Activated CD4-positive, alpha-beta T cell treated with anti-CD3 and anti-CD28 coated beads for 36 hours (primary cell): Measurements from ENCODE around the gene SLC6A11. TPM values are rescaled to one million over a fixed set of nuclear protein-coding genes. Genes with fewer than 3 reads are reported as not detected.
A peak's percentile ranks its signal among the peaks of the same experiment; 100 is the strongest.

Experiments used
- ATAC-seq: fragments of 200-7000 bp; cut with Tn5 transposase; one replicate; pipeline ENCODE4 v1.10.0; 2021; ENCODE audit warnings: mild to moderate bottlenecking, moderate library complexity
- CTCF ChIA-PET: fragments of 350-600 bp; sonication (Branson Sonifier 250); formaldehyde crosslinking; loops from one replicate; lab custom pipeline; 2021; ENCODE audit warnings: antibody characterized with exemption; lab: Charles Lee
- POLR2A ChIA-PET: fragments of 350-600 bp; sonication (Branson Sonifier 250); formaldehyde crosslinking; loops from one replicate; lab custom pipeline; 2021; ENCODE audit warnings: antibody characterized with exemption, inconsistent platforms; lab: Charles Lee
- DNase-seq: peaks from one replicate; pipeline ENCODE4 v3.0.0-alpha.2; 2020
- H3K27ac Mint-ChIP-seq: one replicate; pipeline ENCODE4 v1.8.0; 2021; ENCODE audit warnings: mixed read lengths
- H3K27me3 Mint-ChIP-seq: one replicate; pipeline ENCODE4 v1.8.0; 2021; ENCODE audit warnings: mixed read lengths
- H3K36me3 Mint-ChIP-seq: one replicate; pipeline ENCODE4 v1.8.0; 2021; ENCODE audit warnings: low read depth, mixed read lengths
- H3K4me1 Mint-ChIP-seq: one replicate; pipeline ENCODE4 v1.8.0; 2021; ENCODE audit warnings: mixed read lengths
- H3K4me3 Mint-ChIP-seq: one replicate; pipeline ENCODE4 v1.8.0; 2021; ENCODE audit warnings: mild to moderate bottlenecking, moderate library complexity, mixed read lengths
- H3K9me3 Mint-ChIP-seq: one replicate; pipeline ENCODE4 v1.8.0; 2021; ENCODE audit warnings: low read depth, mixed read lengths
- intact Hi-C, 2 experiments: fragments of 100-400 bp; cut with DNase I in 1 of 2; cut with micrococcal nuclease in 1 of 2; formaldehyde crosslinking; loops; one replicate each; pipeline versions ENCODE4 v1.14.2 to v1.15.1; 2022 to 2024; cut with DNase I, micrococcal nuclease
- total RNA-seq, 2 experiments: library from RNA; stranded (reverse); gene quantifications; one replicate each; pipeline ENCODE4 v1.2.3, GENCODE V29; 2021

The SLC6A11 gene
- total RNA-seq, 2 experiments from 2014 or later = not detected

GRCh38 chr3:10956986-10957385 is 141.0 kb downstream of the SLC6A11 start:
- ChIA-PET POLR2A (no interaction called here), CTCF (interaction anchor here (0.7 kb wide), 1 partner anchor 53 kb away, joined by 3 read pairs; no protein-coding TSS in a partner anchor)
- Mint-ChIP-seq H3K4me3 (no peak overlapping the region), H3K4me1 (no peaks in the 10 kb centered on the region), H3K36me3 (no peaks in the 10 kb centered on the region), H3K27ac (no peak overlapping the region), H3K27me3 (peaks cover 4% of the 10 kb centered on the region), H3K9me3 (no peaks in the 10 kb centered on the region)
- DNase-seq = no peak
- ATAC-seq = no peak
- intact Hi-C loops = no loop called here

GRCh38 chr3:10957976-10958749 is 142.1 kb downstream of the SLC6A11 start:
- Mint-ChIP-seq H3K36me3 (no peaks in the 10 kb centered on the region), H3K4me1 (no peaks in the 10 kb centered on the region), H3K27me3 (peaks cover 4% of the 10 kb centered on the region), H3K4me3 (no peak overlapping the region), H3K27ac (no peak overlapping the region), H3K9me3 (no peaks in the 10 kb centered on the region)
- POLR2A ChIA-PET = no interaction called here
- ATAC-seq = no peak
- DNase-seq = no peak
- CTCF ChIA-PET = interaction anchor here (0.6 kb wide), 3 partner anchors 104 to 181 kb away, joined by 3 read pairs; no protein-coding TSS in a partner anchor
- intact Hi-C loops = no loop called here

GRCh38 chr3:10960255-10960654 is 144.2 kb downstream of the SLC6A11 start:
- Mint-ChIP-seq H3K36me3 (no peaks in the 10 kb centered on the region), H3K27me3 (peaks cover 4% of the 10 kb centered on the region), H3K27ac (no peak overlapping the region), H3K4me3 (no peak overlapping the region), H3K4me1 (no peaks in the 10 kb centered on the region), H3K9me3 (no peaks in the 10 kb centered on the region)
- intact Hi-C loops = no loop called here
- no peak for ATAC-seq
- DNase-seq = no peak
- POLR2A ChIA-PET = no interaction called here
- CTCF ChIA-PET = no interaction called here

- H3K4me1 Mint-ChIP-seq = no peaks in the 10 kb centered on the region
- no peak for DNase-seq
Observed at GRCh38 chr3:10961921-10962320, 145.9 kb downstream of the SLC6A11 start.

GRCh38 chr3:10962481-10963036 is 146.5 kb downstream of the SLC6A11 start:
- H3K27ac Mint-ChIP-seq = no peak overlapping the region
- CTCF ChIA-PET = no interaction called here
- no peaks in the 10 kb centered on the region for H3K9me3 Mint-ChIP-seq
- DNase-seq (no peak), ATAC-seq (no peak)
- no peak overlapping the region for H3K4me3 Mint-ChIP-seq
- H3K4me1 Mint-ChIP-seq = no peaks in the 10 kb centered on the region
- H3K36me3 Mint-ChIP-seq = no peaks in the 10 kb centered on the region
- intact Hi-C loops = no loop called here
- peaks cover 10% of the 10 kb centered on the region for H3K27me3 Mint-ChIP-seq
- POLR2A ChIA-PET = interaction anchor here (0.7 kb wide), 1 partner anchor 1407 kb away, joined by 7 read pairs; no protein-coding TSS in a partner anchor

More at GRCh38 chr3:10961921-10962320, 145.9 kb downstream of the SLC6A11 start:
- intact Hi-C loops = no loop called here
- Mint-ChIP-seq H3K36me3 (no peaks in the 10 kb centered on the region), H3K4me3 (no peak overlapping the region), H3K27ac (no peak overlapping the region), H3K27me3 (peaks cover 10% of the 10 kb centered on the region), H3K9me3 (no peaks in the 10 kb centered on the region)
- no peak for ATAC-seq
- POLR2A ChIA-PET = no interaction called here
- CTCF ChIA-PET = no interaction called here

DNA sequence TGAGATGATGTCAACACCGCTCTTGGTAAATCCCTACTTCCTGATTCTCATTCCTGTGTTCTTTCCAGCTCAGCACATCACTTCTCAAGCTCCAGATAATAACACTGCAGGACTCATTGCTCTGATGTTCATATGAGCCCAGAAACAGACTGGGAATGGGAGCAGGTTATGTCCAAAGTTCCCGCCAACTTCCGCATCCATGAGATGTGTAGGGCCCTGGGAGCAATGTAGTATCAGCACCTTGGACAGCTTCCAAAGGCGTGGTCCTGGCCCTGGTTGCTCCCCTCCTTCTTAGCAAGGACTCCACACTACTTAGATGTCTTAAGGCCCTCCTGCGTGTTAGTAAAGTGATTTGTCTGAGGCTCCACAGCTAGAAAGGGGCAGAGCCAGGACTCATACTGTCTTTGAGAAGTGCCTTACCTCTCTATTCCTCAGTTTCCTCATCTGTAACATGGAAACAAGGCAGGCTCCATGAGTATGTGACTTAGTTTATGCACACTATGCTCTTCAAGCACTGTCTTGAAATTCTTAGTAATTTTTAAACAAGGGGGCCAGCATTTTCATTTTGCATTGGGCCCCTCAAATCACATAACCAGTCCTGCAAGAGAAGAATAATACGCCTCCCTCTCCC is 148.6 kb downstream of the SLC6A11 start:
- POLR2A ChIA-PET = no interaction called here
- ATAC-seq (no peak), DNase-seq (peak; percentile 23)
- Mint-ChIP-seq H3K27ac (no peak overlapping the region), H3K27me3 (peaks cover 9% of the 10 kb centered on the region), H3K4me3 (no peak overlapping the region), H3K36me3 (no peaks in the 10 kb centered on the region), H3K9me3 (no peaks in the 10 kb centered on the region), H3K4me1 (no peaks in the 10 kb centered on the region)
- intact Hi-C loops = no loop called here
- CTCF ChIA-PET = interaction anchor here (1.3 to 1.4 kb wide), 2 partner anchors 18 to 84 kb away, joined by 3 read pairs; no protein-coding TSS in a partner anchor

DNA sequence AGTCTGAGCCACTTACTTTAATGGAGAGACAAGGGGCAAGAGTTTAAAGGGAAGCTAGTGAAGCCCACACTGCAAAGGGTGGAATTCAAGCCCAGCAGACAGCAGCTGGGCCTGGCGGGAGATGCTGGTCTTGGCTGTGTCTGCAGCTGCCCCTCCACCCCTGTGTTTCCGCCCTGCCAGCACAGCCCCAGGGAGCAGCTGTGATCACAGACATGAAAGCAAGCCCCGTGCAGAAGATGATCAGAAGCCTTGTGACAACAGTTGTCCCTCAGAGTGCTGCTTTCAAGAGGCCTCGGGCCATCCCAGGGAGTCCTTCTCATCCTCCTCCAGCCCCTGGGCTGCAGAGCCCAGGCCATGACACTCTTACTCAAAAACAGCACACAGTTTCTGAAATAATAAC is 152.4 kb downstream of the SLC6A11 start:
- H3K36me3 Mint-ChIP-seq = no peaks in the 10 kb centered on the region
- ChIA-PET POLR2A (no interaction called here), CTCF (no interaction called here)
- no peak overlapping the region for H3K4me3 Mint-ChIP-seq
- no peak for DNase-seq
- intact Hi-C loops = no loop called here
- no peak overlapping the region for H3K27ac Mint-ChIP-seq
- peaks cover 13% of the 10 kb centered on the region for H3K27me3 Mint-ChIP-seq
- no peaks in the 10 kb centered on the region for H3K4me1 Mint-ChIP-seq
- ATAC-seq = no peak
- no peaks in the 10 kb centered on the region for H3K9me3 Mint-ChIP-seq

- no peaks in the 10 kb centered on the region for H3K4me1 Mint-ChIP-seq
- H3K27me3 Mint-ChIP-seq = peaks cover 20% of the 10 kb centered on the region
- DNase-seq (no peak), ATAC-seq (no peak)
- no peak overlapping the region for H3K4me3 Mint-ChIP-seq
- H3K36me3 Mint-ChIP-seq = no peaks in the 10 kb centered on the region
- intact Hi-C loops = no loop called here
- H3K9me3 Mint-ChIP-seq = no peaks in the 10 kb centered on the region
- H3K27ac Mint-ChIP-seq = no peak overlapping the region
- ChIA-PET POLR2A (no interaction called here), CTCF (no interaction called here)
Observed at GRCh38 chr3:10970306-10970960, 154.4 kb downstream of the SLC6A11 start.

DNA sequence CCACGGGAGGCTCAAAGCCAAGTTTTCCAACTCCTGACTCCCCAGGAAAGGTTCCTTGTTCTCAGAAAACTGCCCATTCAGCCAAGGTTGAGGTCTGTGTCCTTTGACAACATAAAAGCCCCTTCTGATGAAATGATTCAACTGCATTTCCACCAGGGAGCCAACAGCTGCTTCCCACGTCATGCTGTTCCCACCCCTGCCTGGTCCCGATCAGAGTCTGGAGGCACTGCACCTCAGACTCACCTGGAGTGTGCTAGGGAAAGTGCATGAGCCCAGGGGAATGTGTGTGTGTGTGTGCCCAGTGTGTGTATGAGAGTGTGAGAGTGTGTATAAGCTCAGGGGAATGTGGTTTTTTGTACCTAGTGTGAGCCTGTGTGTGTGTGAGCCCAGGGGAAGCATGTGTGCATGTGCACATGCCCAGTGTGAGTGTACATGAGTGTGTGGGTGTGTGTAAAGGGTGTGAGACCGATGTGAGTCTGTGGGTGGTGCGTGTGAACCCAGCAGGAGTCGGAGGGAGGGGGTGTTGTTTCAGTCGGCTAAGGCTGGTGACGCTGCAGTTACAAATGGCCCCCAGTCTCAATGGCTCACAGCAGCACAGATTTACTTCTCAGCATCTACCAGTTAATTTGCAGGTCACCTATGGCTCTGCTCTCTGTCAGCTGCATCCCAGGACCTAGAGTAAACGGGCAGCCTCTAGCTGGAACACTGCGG is 156.2 kb downstream of the SLC6A11 start:
- H3K27me3 Mint-ChIP-seq = peaks cover 15% of the 10 kb centered on the region

GRCh38 chr3:10973046-10973595 is 157.1 kb downstream of the SLC6A11 start:
- H3K36me3 Mint-ChIP-seq = no peaks in the 10 kb centered on the region
- H3K4me3 Mint-ChIP-seq = no peak overlapping the region
- intact Hi-C loops = no loop called here
- no peak overlapping the region for H3K27ac Mint-ChIP-seq
- H3K27me3 Mint-ChIP-seq = peaks cover 16% of the 10 kb centered on the region
- ATAC-seq = no peak
- H3K4me1 Mint-ChIP-seq = peaks cover 6% of the 10 kb centered on the region
- ChIA-PET POLR2A (no interaction called here), CTCF (interaction anchor here (0.7 kb wide), 1 partner anchor 10 kb away, joined by 3 read pairs; no protein-coding TSS in a partner anchor)
- no peak for DNase-seq
- no peaks in the 10 kb centered on the region for H3K9me3 Mint-ChIP-seq

More for the DNA sequence above, 156.2 kb downstream of the SLC6A11 start:
- Mint-ChIP-seq H3K27ac (no peak overlapping the region), H3K36me3 (no peaks in the 10 kb centered on the region), H3K4me3 (no peak overlapping the region), H3K9me3 (no peaks in the 10 kb centered on the region), H3K4me1 (peaks cover 6% of the 10 kb centered on the region)
- ATAC-seq = no peak
- ChIA-PET CTCF (no interaction called here), POLR2A (no interaction called here)
- no peak for DNase-seq
- intact Hi-C loops = no loop called here

DNA sequence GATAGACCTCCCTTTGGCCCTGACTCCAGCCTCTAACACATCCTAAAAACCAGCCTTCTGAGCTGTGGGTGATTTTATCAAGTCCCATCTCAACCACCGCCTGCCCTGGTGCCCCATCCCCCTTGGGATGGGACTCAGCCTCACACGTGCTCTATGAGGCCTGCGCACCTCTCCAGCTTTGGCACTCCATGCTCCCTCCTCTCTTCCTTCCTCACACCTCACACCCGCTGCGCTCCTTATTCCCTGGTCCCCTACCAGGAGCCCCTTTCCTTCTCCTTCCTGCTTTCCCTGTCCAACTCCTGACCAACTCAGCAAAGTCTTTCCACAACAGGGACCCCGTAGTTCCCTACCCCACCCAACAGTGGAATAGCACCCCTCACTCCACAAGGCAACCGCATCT is 158.1 kb downstream of the SLC6A11 start:
- intact Hi-C loops = no loop called here
- ATAC-seq (no peak), DNase-seq (no peak)
- Mint-ChIP-seq H3K9me3 (no peaks in the 10 kb centered on the region), H3K27ac (no peak overlapping the region), H3K36me3 (no peaks in the 10 kb centered on the region), H3K4me1 (peaks cover 6% of the 10 kb centered on the region), H3K27me3 (peaks cover 21% of the 10 kb centered on the region), H3K4me3 (no peak overlapping the region)
- POLR2A ChIA-PET = no interaction called here
- CTCF ChIA-PET = interaction anchor here (0.7 kb wide), 1 partner anchor 361 kb away, joined by 3 read pairs; no protein-coding TSS in a partner anchor
